Measurements from ENCODE around the gene UTY.
"Not testable (repeated sequence)": the region's sequence is repeated elsewhere in the genome, so short reads cannot be mapped to it uniquely, and the experiment has no call there.

Gene UTY

DNA sequence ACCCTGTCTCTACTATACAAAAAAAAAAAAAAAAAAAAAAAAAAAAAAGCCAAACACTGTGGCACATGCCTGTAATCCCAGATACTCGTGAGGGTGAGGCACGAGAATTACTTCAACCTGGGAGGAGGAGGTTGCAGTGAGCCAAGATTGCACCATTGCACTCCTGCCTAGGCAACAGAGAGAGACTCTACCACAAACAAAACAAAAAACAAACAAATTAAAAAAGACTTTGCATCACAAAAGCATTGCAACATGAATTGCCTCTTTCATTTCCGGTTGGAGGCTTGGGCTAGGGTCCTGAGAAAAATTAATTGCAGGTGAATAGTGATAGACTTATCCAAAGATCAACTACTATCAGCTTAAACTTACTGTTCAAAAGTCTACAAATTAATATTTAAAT lies 180.4 kb downstream of the UTY start:
- DNase-seq (ENCODE audit: low read depth), result no peak

DNA sequence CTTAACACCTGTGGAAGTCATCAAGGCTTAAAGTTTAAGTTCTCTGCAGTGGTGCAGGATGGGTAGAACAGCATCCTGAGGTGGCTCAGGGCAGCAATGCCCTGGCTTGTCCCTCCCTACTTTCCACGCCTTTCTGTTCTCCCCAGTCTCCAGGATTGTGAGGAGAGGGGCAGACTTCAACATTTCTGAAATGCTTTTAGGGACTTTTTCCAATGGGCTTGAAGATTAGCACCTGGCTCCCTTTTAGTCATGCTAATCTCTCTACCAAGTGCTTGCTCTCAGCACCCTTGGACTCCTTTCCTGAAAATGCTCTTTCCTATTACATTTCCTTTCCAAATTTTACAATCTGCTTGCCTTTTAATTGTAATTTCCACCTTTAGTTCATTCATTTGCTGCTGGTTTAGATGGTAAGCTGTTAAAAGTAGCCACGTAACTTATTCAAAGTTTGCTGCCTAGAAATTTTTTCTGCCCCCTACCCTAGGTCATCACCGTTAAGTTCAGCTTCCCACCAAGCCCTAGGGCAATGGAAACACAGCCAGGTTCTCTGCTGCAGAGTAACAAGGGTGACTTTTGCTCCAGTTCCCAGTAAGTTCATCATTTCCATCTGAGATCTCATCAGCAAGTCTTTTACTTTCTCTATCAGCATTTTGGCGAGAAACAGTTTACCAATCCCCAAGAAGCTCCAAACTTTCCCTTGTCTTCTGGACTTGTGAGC lies 183.5 kb downstream of the UTY start:
- no peak for DNase-seq (ENCODE audit: low read depth)

DNA sequence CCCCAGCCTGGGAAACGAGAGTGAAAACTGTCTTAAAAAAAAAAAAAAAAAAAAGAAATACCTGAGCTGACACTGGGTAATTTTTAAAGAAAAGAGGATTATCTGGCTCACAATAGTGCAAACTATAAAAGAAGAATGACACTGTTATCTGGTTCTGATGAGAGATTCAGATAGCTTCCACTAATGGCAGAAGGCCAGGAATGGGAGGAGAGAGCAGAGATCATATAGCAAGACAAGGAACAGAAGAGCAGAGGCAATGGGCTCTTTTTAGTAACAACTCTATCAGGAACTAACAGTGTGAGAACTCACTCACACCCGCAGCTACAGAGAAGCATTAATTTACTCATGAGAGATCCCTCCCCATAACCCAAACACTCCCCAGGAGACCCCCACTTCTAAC lies 184.8 kb downstream of the UTY start:
- no peak for DNase-seq (ENCODE audit: low read depth)

DNA sequence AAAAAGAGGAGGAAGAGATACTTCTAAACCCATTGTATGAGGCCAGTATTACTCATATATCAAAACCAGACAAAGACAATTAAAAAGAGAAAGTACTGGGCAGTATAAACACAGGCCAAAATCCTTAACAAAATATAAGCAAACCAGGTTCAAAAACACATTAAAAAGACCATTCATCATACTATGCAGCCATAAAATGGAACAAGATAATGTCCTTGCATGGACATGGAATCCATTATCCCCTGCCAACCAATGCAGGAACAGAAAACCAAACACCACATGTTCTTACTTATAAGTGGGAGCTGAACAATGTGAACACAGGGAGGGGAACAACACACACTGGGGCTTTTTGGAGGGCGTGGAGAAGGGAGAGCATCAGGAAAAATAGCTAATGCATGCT lies 188.6 kb downstream of the UTY start:
- DNase-seq (ENCODE audit: low read depth), result no peak

DNA sequence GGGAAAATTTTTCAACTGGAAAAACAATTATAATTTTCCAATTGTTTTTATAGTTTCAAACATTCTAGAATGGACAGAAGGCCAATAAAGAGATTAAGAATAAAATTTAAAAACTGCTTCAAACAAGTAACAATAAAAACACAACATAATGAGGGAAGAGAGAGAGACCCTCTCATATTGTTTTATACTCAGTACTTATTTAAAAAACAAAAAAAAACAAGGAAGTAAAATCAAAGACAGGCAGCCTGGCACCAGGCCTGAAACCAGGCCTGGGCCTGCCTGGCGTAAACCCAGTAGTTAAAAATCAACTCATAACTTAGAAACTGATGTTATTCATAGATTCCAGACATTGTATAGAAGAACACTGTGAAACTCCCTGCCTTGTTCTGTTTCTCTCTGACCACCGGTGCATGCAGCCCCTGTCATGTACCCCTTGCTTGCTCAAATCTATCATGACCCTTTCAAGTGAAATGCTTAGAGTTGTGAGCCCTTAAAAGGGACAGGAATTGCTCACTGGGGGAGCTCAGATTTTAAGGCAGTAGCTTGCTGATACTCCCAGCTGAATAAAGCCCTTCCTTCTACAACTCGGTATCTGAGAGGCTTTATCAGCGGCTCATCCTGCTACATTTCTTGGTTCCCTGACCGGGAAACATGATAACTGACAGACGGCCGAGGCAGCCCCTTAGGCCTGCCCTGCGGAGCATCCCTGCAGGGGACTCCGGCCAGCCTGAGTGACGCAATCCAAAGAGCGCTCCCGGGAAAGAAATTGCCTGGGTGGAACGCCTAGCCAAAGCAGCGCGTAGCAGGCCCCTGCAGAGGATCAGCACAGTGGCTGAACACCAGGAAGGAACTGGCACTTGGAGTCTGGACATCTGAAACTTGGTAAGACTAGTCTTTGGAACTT lies 197.4 kb downstream of the UTY start:
- not testable (repeated sequence) for DNase-seq (ENCODE audit: low read depth)

DNA sequence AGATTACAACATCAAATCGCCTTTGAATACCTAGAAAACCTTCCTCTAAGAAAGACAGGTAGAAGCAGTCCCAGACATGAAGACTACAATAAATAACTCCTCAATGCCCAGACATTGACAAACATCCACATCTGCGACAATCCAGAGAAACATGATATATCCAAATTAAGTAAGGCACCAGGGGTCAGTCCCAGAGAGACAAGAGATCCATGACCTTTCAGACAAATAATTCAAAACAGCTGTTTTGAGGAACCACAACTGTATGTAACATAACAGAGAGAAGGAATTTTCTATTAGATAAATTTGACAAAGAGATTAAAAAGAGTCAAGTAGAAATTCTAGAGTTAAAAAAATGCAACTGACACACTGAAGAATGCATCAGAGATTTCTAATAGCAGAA lies 200.3 kb downstream of the UTY start:
- no peak for DNase-seq (ENCODE audit: low read depth)

DNA sequence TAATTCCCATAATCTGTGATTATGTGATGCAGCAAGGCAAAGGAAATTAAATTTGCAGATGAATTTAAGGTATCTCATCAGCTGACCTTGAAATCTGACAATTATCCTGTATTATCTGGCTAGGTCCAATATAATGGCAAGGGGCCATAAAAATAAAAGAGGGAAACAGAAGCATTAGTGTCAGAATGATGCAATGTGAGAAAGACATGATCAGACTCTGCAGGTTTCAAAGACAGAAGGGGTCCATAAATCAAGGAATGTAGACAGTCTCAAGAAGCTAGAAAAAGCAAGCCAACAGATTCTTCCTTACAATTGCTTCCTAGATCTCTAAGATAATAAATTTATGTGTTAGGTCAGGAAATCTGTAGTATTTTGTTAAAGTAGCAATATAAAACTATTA lies 208.1 kb downstream of the UTY start:
- DNase-seq (ENCODE audit: low read depth), result no peak

DNA sequence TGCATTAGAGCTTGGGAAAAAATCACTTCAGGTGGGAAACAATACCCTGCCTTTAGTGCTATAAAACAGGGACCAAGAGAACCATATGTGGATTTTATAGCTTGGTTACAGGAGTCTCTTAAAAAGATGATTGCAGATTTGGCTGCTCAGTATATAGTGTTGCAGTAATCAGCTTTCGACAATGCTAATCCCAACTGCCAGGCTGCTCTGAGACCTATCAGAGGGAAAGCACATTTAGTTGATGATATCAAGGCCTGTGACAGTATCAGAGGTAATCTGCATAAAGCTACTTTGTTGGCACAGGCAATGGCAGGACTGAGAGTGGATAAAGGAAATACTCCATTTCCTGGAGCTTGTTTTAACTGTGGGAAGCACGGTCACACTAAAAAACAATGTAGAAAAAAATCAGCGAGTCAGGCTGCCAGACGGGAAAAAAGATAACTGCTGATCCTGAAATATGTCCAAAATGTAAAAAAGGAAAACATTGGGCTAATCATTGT lies 225.8 kb downstream of the UTY start:
- not testable (repeated sequence) for DNase-seq (ENCODE audit: low read depth)

DNA sequence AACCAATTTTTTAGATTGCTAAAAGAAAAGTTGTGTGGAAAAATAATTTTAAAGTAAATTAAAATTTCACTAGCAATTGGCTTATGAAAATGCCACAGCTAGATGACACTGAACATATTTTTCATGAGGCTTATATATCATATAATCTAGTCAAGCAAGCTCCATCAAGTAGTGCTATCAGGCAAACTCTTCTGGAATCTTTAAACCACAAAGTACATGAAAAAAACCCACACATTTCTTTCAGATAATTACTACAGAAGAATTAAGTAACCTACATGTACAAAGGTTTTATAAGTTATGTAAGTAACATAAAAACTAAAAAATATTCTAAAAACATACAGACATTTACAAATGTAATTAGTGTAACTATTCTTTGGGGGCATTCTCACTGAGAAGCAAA lies 229.4 kb downstream of the UTY start:
- DNase-seq (ENCODE audit: low read depth), result no peak

DNA sequence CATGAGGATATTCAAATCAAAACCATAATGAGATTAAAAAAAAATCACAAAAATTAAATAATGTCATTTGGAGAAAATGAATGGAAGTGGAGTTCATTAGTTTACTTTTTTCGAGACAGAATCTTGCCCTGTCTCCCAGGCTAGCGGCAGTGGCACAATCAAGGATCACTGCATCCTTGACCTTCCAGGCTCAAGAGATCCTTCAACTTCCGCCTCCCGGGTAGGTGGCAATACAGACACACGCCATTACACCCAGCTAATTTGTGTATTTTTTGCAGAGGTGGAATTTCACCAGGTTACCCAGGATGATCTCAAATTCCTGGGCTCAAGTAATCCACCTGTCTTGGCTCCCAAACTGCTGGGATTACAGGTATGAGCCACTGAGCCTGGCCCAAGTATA lies 236.1 kb downstream of the UTY start:
- DNase-seq (ENCODE audit: low read depth), result no peak

DNA sequence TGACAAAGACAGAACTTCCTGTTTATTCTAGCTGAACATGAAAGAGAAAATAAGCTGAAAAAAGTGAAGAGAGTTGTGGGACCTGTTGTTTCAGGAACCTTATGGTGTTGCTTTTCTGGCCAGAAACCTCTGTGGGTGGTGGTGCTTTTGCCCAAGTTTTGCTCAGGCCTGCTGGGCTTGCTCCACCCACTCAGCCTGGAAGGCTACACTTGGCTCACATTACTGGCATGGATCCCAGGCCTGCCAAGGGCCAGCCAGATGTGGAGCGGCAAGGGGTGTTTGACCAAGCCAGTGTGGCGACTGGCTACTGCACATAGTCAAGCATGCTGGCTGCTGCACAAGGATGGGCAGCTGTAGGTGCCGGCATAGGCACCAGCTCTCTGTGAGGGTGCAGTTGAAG lies 245.9 kb downstream of the UTY start:
- no peak for DNase-seq (ENCODE audit: low read depth)

DNA sequence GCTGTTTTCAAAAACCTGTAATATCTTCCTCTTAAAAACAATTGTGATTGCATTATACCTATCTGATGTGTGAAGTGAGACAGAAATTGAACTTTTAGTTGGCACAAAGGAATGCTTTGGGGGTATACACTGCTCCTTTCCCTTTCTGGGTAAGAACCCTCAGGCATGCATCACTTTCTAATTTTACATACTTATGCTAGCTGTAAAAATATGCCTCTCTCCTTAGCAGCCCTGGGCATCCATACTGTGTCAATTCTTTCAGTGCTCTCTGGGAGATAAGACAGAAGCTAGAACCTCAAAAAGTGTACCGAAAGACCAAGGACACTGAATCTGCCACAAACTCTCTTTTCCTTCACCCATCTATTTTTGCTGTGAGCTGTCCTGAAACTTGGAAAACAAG lies 246.7 kb downstream of the UTY start:
- DNase-seq (ENCODE audit: low read depth), result no peak

DNA sequence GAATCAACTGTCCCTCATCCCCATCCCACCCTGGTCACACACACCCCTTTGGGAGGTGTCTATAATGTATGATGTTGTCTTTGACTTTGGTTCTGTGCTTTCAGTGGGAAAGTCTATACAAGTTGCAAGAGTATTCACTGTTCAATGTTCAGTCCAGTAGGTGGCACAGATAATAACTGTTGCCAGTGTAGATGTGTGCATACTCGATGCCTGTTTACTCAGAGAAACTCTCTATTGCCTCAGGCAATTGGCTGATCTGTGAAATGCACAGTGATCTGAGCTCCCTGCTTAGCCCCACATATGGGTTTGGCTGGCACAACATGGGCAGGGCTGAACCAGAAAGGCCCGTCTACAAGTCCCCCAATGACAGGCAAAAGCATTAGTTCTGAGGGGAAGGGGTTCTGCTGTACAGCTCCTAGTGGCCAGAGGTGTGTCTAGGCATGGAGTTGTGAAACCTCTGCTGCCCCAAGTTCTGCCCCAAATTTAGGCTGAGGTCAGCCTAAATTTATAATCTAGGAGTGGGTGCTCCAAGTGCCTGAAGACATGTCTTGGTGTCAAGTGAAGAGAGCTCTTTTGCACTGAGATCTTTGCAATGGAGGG lies 252.4 kb downstream of the UTY start:
- no peak for DNase-seq (ENCODE audit: low read depth)

DNA sequence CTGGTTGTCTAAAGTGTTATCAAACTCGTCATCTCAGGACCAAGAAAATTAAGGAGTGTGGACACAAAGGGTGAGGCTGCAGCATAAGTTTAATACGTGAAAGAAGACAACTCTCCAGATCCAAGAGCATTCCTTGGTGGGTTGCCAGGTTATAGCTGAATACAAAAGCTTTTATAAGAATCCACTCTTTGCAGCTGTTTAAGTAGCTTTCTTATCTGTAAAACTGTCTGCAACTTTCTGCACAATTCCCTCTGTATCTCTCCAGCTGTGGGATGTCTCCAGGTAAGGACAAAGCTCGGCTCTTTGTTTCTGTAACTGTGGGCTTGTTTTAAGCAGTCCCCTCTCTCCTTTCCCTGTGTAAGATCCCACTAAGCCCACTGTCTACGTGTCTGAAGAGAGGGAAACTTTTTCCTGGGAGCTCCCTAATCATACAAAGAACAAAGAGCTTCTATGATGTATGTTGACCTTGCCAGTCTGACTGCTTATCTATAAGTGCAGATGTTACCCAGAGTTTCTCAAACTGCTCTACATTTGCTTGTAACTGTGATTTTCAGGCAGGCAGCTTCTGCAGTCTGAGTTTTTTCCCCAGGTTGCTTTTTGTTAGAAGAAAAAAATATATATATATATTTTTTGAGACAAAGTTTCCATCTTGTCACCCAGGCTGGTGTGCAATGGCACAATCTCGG lies 268.7 kb downstream of the UTY start:
- no peak for DNase-seq (ENCODE audit: low read depth)

DNA sequence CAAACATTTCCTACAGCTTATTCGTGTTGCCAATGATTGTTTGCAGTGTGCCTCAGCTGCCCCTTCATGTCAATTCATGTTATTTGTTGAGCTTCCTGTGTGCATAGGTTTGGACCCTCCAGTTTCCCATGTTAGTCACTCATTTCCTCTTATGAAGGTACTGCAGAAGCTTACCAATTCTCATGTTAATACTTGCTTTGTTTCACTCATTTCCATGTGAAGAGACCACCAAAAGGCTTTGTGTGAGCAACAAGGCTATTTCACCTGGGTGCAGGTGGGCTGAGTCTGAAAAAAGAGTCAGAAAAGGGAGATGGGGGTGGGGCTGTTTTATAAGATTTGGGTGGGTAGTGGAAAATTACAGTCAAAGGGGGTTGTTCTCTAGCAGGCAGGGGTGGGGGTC lies 274.6 kb downstream of the UTY start:
- DNase-seq (ENCODE audit: low read depth), result no peak
